ENCODE data around the gene TMEM204. TPM values are rescaled to one million over a fixed set of nuclear protein-coding genes. Genes with fewer than 3 reads are reported as not detected.

The TMEM204 gene
- total and polyA plus RNA-seq, 10 of the 15 experiments (the other 5 are each of a cell fraction or from before 2014, with no cell fraction given) = 0.05 to 0.30 (median 0.18) TPM; not detected in 7

DNA sequence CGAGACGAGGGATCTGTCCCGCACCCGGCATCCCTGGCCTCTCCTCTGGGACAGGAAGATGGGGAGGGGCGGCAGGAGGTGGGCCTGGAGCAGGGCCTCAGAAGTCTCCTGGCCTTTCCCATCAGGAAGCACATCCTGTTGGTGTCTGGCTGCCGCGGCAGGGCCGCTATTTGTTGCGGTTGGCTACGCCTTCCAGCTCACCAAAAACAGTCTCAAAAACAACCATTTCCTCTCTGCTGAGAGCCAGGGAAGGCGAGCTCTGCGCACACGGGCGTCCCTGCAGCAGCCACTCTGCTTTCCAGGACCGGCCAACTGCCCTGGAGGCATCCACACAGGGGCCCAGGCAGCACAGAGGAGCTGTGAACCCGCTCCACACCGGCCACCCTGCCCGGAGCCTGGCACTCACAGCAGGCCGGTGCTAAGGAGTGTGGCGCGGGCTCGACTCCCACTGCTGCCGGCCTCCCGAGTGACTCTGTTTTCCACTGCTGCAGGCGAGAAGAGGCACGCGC is at the start of gene TMEM204 (continued):
- TF ChIP-seq, protein P1, sequence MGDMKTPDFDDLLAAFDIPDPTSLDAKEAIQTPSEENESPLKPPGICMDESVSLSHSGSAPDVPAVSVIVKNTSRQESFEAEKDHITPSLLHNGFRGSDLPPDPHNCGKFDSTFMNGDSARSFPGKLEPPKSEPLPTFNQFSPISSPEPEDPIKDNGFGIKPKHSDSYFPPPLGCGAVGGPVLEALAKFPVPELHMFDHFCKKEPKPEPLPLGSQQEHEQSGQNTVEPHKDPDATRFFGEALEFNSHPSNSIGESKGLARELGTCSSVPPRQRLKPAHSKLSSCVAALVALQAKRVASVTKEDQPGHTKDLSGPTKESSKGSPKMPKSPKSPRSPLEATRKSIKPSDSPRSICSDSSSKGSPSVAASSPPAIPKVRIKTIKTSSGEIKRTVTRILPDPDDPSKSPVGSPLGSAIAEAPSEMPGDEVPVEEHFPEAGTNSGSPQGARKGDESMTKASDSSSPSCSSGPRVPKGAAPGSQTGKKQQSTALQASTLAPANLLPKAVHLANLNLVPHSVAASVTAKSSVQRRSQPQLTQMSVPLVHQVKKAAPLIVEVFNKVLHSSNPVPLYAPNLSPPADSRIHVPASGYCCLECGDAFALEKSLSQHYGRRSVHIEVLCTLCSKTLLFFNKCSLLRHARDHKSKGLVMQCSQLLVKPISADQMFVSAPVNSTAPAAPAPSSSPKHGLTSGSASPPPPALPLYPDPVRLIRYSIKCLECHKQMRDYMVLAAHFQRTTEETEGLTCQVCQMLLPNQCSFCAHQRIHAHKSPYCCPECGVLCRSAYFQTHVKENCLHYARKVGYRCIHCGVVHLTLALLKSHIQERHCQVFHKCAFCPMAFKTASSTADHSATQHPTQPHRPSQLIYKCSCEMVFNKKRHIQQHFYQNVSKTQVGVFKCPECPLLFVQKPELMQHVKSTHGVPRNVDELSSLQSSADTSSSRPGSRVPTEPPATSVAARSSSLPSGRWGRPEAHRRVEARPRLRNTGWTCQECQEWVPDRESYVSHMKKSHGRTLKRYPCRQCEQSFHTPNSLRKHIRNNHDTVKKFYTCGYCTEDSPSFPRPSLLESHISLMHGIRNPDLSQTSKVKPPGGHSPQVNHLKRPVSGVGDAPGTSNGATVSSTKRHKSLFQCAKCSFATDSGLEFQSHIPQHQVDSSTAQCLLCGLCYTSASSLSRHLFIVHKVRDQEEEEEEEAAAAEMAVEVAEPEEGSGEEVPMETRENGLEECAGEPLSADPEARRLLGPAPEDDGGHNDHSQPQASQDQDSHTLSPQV (IDR thresholded peaks at IDR 0.05) = no peak
- no peak for TF ChIP-seq CBX3 (IDR thresholded peaks at IDR 0.05; ENCODE audit: borderline replicate concordance, low read depth)
- TF ChIP-seq, protein P2, sequence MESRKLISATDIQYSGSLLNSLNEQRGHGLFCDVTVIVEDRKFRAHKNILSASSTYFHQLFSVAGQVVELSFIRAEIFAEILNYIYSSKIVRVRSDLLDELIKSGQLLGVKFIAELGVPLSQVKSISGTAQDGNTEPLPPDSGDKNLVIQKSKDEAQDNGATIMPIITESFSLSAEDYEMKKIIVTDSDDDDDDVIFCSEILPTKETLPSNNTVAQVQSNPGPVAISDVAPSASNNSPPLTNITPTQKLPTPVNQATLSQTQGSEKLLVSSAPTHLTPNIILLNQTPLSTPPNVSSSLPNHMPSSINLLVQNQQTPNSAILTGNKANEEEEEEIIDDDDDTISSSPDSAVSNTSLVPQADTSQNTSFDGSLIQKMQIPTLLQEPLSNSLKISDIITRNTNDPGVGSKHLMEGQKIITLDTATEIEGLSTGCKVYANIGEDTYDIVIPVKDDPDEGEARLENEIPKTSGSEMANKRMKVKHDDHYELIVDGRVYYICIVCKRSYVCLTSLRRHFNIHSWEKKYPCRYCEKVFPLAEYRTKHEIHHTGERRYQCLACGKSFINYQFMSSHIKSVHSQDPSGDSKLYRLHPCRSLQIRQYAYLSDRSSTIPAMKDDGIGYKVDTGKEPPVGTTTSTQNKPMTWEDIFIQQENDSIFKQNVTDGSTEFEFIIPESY (IDR thresholded peaks at IDR 0.05) = no peak
- no peak for TF ChIP-seq MXI1 (IDR thresholded peaks at IDR 0.05; ENCODE audit: low read depth, low read length)
- no peak for TF ChIP-seq SIN3A (IDR thresholded peaks at IDR 0.05; ENCODE audit: low read depth, low read length)
- TF ChIP-seq ZNF622 (IDR thresholded peaks at IDR 0.05) = no peak
- no peak for TF ChIP-seq CHD2 (IDR thresholded peaks at IDR 0.05; ENCODE audit: borderline replicate concordance, low read depth, low read length)
- TF ChIP-seq, protein P3, sequence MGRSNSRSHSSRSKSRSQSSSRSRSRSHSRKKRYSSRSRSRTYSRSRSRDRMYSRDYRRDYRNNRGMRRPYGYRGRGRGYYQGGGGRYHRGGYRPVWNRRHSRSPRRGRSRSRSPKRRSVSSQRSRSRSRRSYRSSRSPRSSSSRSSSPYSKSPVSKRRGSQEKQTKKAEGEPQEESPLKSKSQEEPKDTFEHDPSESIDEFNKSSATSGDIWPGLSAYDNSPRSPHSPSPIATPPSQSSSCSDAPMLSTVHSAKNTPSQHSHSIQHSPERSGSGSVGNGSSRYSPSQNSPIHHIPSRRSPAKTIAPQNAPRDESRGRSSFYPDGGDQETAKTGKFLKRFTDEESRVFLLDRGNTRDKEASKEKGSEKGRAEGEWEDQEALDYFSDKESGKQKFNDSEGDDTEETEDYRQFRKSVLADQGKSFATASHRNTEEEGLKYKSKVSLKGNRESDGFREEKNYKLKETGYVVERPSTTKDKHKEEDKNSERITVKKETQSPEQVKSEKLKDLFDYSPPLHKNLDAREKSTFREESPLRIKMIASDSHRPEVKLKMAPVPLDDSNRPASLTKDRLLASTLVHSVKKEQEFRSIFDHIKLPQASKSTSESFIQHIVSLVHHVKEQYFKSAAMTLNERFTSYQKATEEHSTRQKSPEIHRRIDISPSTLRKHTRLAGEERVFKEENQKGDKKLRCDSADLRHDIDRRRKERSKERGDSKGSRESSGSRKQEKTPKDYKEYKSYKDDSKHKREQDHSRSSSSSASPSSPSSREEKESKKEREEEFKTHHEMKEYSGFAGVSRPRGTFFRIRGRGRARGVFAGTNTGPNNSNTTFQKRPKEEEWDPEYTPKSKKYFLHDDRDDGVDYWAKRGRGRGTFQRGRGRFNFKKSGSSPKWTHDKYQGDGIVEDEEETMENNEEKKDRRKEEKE (IDR thresholded peaks at IDR 0.05) = no peak
- TF ChIP-seq ZNF24 (IDR thresholded peaks at IDR 0.05) = no peak
- no peak for TF ChIP-seq NRF1 (conservative IDR thresholded peaks at IDR 0.05; ENCODE audit: low read depth, low read length)
